K562 (cell line): Measurements from ENCODE around the gene SNCG. TPM values are rescaled to one million over a fixed set of nuclear protein-coding genes. Genes with fewer than 3 reads are reported as not detected.

Experiments used
- BACH1 ChIP-seq: fragments of 200-800 bp; sonication (Bioruptor generic); IDR thresholded peaks from 2 replicates; pipeline ENCODE4 v1.6.1; 2016; ENCODE audit warnings: missing genetic modification characterization, missing compliant biosample characterization
- DNMT1 ChIP-seq: fragments of 450-650 bp; IDR thresholded peaks from 2 replicates; pipeline ENCODE4 v1.6.1; 2016; ENCODE audit warnings: antibody characterized with exemption, mild to moderate bottlenecking
- HCFC1 ChIP-seq: IDR thresholded peaks from 2 replicates; pipeline ENCODE4 v1.6.1; 2012; ENCODE audit warnings: low read depth, low read length, improper control_type of control experiment
- HDGF ChIP-seq: fragments of 450-650 bp; IDR thresholded peaks from 2 replicates; pipeline ENCODE4 v1.6.1; 2016
- KLF10 ChIP-seq: fragments of 250-450 bp; sonication (Bioruptor Pico); IDR thresholded peaks from 2 replicates; pipeline ENCODE4 v1.6.1; 2021; ENCODE audit warnings: matching md5 sums
- MAFG ChIP-seq: fragments of 450-650 bp; conservative IDR thresholded peaks from 2 replicates; pipeline ENCODE4 v1.6.1; 2016; ENCODE audit warnings: missing genetic modification characterization, missing compliant biosample characterization
- MIER1 ChIP-seq: fragments of 450-650 bp; IDR thresholded peaks from 2 replicates; pipeline ENCODE4 v1.6.1; 2016; ENCODE audit warnings: antibody characterized with exemption, mild to moderate bottlenecking, low read depth
- NCOR1 ChIP-seq: fragments of 450-650 bp; IDR thresholded peaks from 2 replicates; pipeline ENCODE4 v1.6.1; 2016; ENCODE audit warnings: mild to moderate bottlenecking, moderate library complexity
- NELFE ChIP-seq: IDR thresholded peaks from 2 replicates; pipeline ENCODE4 v1.6.1; 2011; ENCODE audit warnings: mild to moderate bottlenecking; ENCODE audit not compliant: insufficient read depth, insufficient read length
- POLR2G ChIP-seq: fragments of 200-400 bp; formaldehyde crosslinking; IDR thresholded peaks from 2 replicates; pipeline ENCODE4 v1.6.1; 2017; ENCODE audit warnings: low read depth, mild to moderate bottlenecking, antibody characterized with exemption, low read length, moderate library complexity
- RAD21 ChIP-seq, 2 experiments: fragments of 250-450 bp in 1 of 2; fragments of 450-650 bp in 1 of 2; sonication (Bioruptor Pico) in 1 of 2; formaldehyde crosslinking in 1 of 2; IDR thresholded peaks in 1 of 2; conservative IDR thresholded peaks in 1 of 2; 2 replicates each; pipeline versions ENCODE4 v1.4.0 to v1.8.0; 2020 to 2022; ENCODE audit warnings: mild to moderate bottlenecking in 2 of 2, moderate library complexity in 1 of 2
- RAD51 ChIP-seq: fragments of 450-650 bp; IDR thresholded peaks from 2 replicates; pipeline ENCODE4 v1.7.1; 2016; ENCODE audit warnings: low read depth, mild to moderate bottlenecking, borderline replicate concordance
- SIX5 ChIP-seq, 2 experiments: IDR thresholded peaks; 2 replicates each; pipeline ENCODE4 v1.6.1; 2011; ENCODE audit warnings: low read length in 2 of 2, borderline replicate concordance in 1 of 2, low read depth in 1 of 2, mild to moderate bottlenecking in 1 of 2, moderate library complexity in 1 of 2; ENCODE audit not compliant: insufficient read depth in 1 of 2
- SLC30A9 ChIP-seq: fragments of 250-450 bp; sonication (Bioruptor Pico); IDR thresholded peaks from 2 replicates; pipeline ENCODE4 v1.8.0; 2022; ENCODE audit warnings: mild to moderate bottlenecking, moderate library complexity
- SMAD4 ChIP-seq: fragments of 250-450 bp; sonication (Bioruptor Pico); conservative IDR thresholded peaks from 2 replicates; pipeline ENCODE4 v1.8.0; 2021; ENCODE audit warnings: inconsistent platforms, mild to moderate bottlenecking, moderate library complexity
- SMARCA4 ChIP-seq: fragments of 450-650 bp; IDR thresholded peaks from 2 replicates; pipeline ENCODE4 v1.6.1; 2016
- SMARCE1 ChIP-seq: fragments of 450-650 bp; IDR thresholded peaks from 2 replicates; pipeline ENCODE4 v1.7.1; 2016; ENCODE audit warnings: mild to moderate bottlenecking
- TAF15 ChIP-seq: fragments of 200-400 bp; formaldehyde crosslinking; IDR thresholded peaks from 2 replicates; pipeline ENCODE4 v1.6.1; 2017; ENCODE audit warnings: mild to moderate bottlenecking, low read depth, low read length, moderate library complexity
- ZNF699 ChIP-seq: fragments of 250-450 bp; sonication (Bioruptor Pico); IDR thresholded peaks from 2 replicates; pipeline ENCODE4 v1.8.0; 2021; ENCODE audit warnings: mild to moderate bottlenecking, moderate library complexity; ENCODE audit not compliant: insufficient replicate concordance
- ZNF77 ChIP-seq: fragments of 250-450 bp; sonication (Bioruptor Pico); IDR thresholded peaks from 2 replicates; pipeline ENCODE4 v1.5.0; 2020
- ZSCAN32 ChIP-seq: fragments of 450-650 bp; formaldehyde crosslinking; IDR thresholded peaks from 2 replicates; pipeline ENCODE4 v1.4.0; 2020; ENCODE audit warnings: mild to moderate bottlenecking, moderate library complexity
- polyA plus RNA-seq, 8 experiments: library from polyadenylated mRNA; depleted of rRNA in 4 of 8; stranded (reverse) in 5 of 8; unstranded in 3 of 8; fragments of >200 nt; fragmentation: Nextera tagmentation in 2 of 8; fragmentation: Illumina TruSeq in 1 of 8; extraction: Ambion mirVana in 2 of 8; extraction: Trizol in 1 of 8; gene quantifications; 2 replicates each; pipeline versions ENCODE4 v1.2.1 to v1.2.3, GENCODE V29; 2011 to 2014; ENCODE audit warnings: inconsistent platforms in 1 of 8, missing spikeins in 1 of 8
- total RNA-seq, 7 experiments: library from RNA; depleted of rRNA in 6 of 7; stranded (reverse); fragments of >200 nt in 6 of 7; fragmentation: Illumina TruSeq in 2 of 7; extraction: Trizol in 2 of 7; gene quantifications; 2 replicates each; pipeline versions ENCODE4 v1.2.1 to v1.2.3, GENCODE V29; 2011 to 2021; ENCODE audit warnings: low replicate concordance in 1 of 7
- TF ChIP-seq, protein P1 (sequence below): fragments of 250-450 bp; sonication (Bioruptor Pico); IDR thresholded peaks from 2 replicates; pipeline ENCODE4 v1.4.0; 2020; ENCODE audit warnings: mild to moderate bottlenecking, moderate library complexity, borderline replicate concordance
- TF ChIP-seq, protein P2 (sequence below): fragments of 450-650 bp; formaldehyde crosslinking; IDR thresholded peaks from 2 replicates; pipeline ENCODE4 v1.4.0; 2020; ENCODE audit warnings: mild to moderate bottlenecking, moderate library complexity
- TF ChIP-seq, protein P3 (sequence below): fragments of 250-450 bp; sonication (Bioruptor Pico); IDR thresholded peaks from 2 replicates; pipeline ENCODE4 v1.8.0; 2021; ENCODE audit warnings: moderate library complexity, mild to moderate bottlenecking, inconsistent platforms

SNCG gene
- total and polyA plus RNA-seq, 9 of the 15 experiments (the other 6 are each of a cell fraction or from before 2014, with no cell fraction given), result 9.8 to 146 (median 93.6) TPM

DNA sequence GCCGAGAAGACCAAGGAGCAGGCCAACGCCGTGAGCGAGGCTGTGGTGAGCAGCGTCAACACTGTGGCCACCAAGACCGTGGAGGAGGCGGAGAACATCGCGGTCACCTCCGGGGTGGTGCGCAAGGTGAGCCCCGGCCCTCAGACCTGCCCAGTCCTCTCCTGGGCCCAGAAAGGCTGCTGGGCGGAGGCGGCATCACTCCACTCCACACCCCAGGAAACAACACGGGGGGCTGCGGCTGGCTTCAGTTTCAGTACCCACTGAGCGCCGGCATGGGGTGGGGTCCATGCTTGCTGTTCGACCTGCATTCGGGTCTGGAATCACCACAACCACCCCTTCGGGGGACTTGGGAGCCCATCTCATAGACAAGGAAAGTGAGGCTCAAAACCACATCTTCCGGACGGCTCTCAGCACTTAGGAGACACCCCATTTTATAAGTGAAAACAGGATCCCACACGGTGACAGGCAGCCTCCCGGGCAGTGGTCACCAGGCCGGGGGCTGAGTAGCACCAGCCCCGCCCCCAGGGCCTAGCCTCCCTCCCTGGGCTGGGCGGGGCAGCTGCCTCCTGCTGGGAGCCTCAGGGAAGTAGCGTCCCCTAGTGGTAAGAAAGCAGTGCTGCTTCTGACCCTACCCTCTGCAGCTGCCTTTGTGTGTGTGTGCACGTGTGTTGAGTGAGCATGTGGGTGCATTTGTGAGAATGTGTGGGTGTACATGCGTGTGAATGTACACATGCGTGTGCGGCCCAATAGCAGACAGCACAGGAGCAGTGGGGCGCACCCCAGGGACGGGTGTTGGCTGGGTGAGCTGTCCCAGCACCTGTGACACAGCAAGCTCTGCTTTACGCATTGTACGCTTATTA is 1.8 kb downstream of the SNCG start (continued):
- TF ChIP-seq, protein P1, sequence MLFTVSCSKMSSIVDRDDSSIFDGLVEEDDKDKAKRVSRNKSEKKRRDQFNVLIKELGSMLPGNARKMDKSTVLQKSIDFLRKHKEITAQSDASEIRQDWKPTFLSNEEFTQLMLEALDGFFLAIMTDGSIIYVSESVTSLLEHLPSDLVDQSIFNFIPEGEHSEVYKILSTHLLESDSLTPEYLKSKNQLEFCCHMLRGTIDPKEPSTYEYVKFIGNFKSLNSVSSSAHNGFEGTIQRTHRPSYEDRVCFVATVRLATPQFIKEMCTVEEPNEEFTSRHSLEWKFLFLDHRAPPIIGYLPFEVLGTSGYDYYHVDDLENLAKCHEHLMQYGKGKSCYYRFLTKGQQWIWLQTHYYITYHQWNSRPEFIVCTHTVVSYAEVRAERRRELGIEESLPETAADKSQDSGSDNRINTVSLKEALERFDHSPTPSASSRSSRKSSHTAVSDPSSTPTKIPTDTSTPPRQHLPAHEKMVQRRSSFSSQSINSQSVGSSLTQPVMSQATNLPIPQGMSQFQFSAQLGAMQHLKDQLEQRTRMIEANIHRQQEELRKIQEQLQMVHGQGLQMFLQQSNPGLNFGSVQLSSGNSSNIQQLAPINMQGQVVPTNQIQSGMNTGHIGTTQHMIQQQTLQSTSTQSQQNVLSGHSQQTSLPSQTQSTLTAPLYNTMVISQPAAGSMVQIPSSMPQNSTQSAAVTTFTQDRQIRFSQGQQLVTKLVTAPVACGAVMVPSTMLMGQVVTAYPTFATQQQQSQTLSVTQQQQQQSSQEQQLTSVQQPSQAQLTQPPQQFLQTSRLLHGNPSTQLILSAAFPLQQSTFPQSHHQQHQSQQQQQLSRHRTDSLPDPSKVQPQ, result no peak
- peak; percentile 87 to 97 for TF ChIP-seq RAD21 (CRISPR knock-in tag; conservative IDR thresholded peaks at IDR 0.05 in 1 of 2, IDR thresholded peaks at IDR 0.05 in 1 of 2)
- TF ChIP-seq NELFE, result no peak
- no peak for TF ChIP-seq MIER1
- TF ChIP-seq BACH1 (tag), result no peak
- TF ChIP-seq, protein P2, sequence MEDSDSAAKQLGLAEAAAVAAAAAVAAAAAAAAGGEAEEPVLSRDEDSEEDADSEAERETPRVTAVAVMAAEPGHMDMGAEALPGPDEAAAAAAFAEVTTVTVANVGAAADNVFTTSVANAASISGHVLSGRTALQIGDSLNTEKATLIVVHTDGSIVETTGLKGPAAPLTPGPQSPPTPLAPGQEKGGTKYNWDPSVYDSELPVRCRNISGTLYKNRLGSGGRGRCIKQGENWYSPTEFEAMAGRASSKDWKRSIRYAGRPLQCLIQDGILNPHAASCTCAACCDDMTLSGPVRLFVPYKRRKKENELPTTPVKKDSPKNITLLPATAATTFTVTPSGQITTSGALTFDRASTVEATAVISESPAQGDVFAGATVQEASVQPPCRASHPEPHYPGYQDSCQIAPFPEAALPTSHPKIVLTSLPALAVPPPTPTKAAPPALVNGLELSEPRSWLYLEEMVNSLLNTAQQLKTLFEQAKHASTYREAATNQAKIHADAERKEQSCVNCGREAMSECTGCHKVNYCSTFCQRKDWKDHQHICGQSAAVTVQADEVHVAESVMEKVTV (CRISPR knock-in tag), result peak; percentile 80
- TF ChIP-seq KLF10 (CRISPR knock-in tag), result no peak
- no peak for TF ChIP-seq SLC30A9
- TF ChIP-seq, protein P3, sequence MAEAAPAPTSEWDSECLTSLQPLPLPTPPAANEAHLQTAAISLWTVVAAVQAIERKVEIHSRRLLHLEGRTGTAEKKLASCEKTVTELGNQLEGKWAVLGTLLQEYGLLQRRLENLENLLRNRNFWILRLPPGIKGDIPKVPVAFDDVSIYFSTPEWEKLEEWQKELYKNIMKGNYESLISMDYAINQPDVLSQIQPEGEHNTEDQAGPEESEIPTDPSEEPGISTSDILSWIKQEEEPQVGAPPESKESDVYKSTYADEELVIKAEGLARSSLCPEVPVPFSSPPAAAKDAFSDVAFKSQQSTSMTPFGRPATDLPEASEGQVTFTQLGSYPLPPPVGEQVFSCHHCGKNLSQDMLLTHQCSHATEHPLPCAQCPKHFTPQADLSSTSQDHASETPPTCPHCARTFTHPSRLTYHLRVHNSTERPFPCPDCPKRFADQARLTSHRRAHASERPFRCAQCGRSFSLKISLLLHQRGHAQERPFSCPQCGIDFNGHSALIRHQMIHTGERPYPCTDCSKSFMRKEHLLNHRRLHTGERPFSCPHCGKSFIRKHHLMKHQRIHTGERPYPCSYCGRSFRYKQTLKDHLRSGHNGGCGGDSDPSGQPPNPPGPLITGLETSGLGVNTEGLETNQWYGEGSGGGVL (CRISPR knock-in tag), result no peak
- TF ChIP-seq SMARCE1, result no peak
- TF ChIP-seq SMAD4, result no peak
- TF ChIP-seq RAD51, result no peak
- TF ChIP-seq ZNF699 (CRISPR knock-in tag), result no peak
- no peak for TF ChIP-seq ZSCAN32
- no peak for TF ChIP-seq ZNF77 (CRISPR knock-in tag)
- no peak for TF ChIP-seq HDGF
- TF ChIP-seq TAF15, result no peak
- TF ChIP-seq SIX5 (IDR thresholded peaks at IDR 0.05; ENCODE audit: borderline replicate concordance in 1 of 2, insufficient read depth in 1 of 2, low read depth in 1 of 2, low read length in 2 of 2), result no peak
- TF ChIP-seq NCOR1, result no peak
- no peak for TF ChIP-seq SMARCA4
- no peak for TF ChIP-seq DNMT1
- TF ChIP-seq POLR2G, result peak; percentile 50
- TF ChIP-seq MAFG (tag), result no peak
- TF ChIP-seq HCFC1, result no peak
